SK-N-SH treated with all-trans-retinoic acid at 6 μM for 48 hours (cell line): ENCODE data around the gene CAST.

Experiments
- CSDC2 ChIP-seq: fragments of 250-450 bp; sonication (Bioruptor Pico); IDR thresholded peaks from 2 replicates; pipeline ENCODE4 v1.5.0; 2020; ENCODE audit warnings: mild to moderate bottlenecking, moderate library complexity
- ESRRG ChIP-seq: fragments of 250-450 bp; sonication (Bioruptor Pico); IDR thresholded peaks from 2 replicates; pipeline ENCODE4 v1.6.1; 2021; ENCODE audit warnings: mild to moderate bottlenecking
- SNAI2 ChIP-seq: fragments of 250-450 bp; sonication (Bioruptor Pico); IDR thresholded peaks from 2 replicates; pipeline ENCODE4 v1.5.0; 2020; ENCODE audit warnings: mild to moderate bottlenecking, moderate library complexity
- TCF4 ChIP-seq: fragments of 250-450 bp; sonication (Bioruptor Pico); IDR thresholded peaks from 2 replicates; pipeline ENCODE4 v1.8.0; 2021; ENCODE audit warnings: mild to moderate bottlenecking, moderate library complexity, borderline replicate concordance
- TOX ChIP-seq: fragments of 250-450 bp; sonication (Bioruptor Pico); IDR thresholded peaks from 2 replicates; pipeline ENCODE4 v1.8.0; 2021; ENCODE audit warnings: mild to moderate bottlenecking, moderate library complexity, borderline replicate concordance
- ZFP30 ChIP-seq: fragments of 450-650 bp; formaldehyde crosslinking; IDR thresholded peaks from 2 replicates; pipeline ENCODE4 v1.5.0; 2022; ENCODE audit warnings: mild to moderate bottlenecking, moderate library complexity
- ZNF8 ChIP-seq: fragments of 450-650 bp; formaldehyde crosslinking; IDR thresholded peaks from 2 replicates; pipeline ENCODE4 v1.5.0; 2020; ENCODE audit warnings: mild to moderate bottlenecking, moderate library complexity
- TF ChIP-seq, protein P1 (sequence below): fragments of 250-450 bp; sonication (Bioruptor Pico); IDR thresholded peaks from 2 replicates; pipeline ENCODE4 v1.5.0; 2020; ENCODE audit warnings: mild to moderate bottlenecking, moderate library complexity
- TF ChIP-seq, protein P2 (sequence below): fragments of 250-450 bp; sonication (Bioruptor Pico); IDR thresholded peaks from 2 replicates; pipeline ENCODE4 v1.5.1; 2020; ENCODE audit warnings: low read depth, mild to moderate bottlenecking, moderate library complexity
- TF ChIP-seq, protein P3 (sequence below): fragments of 250-450 bp; sonication (Bioruptor Pico); IDR thresholded peaks from 2 replicates; pipeline ENCODE4 v1.8.0; 2020; ENCODE audit warnings: mild to moderate bottlenecking, moderate library complexity, borderline replicate concordance

DNA sequence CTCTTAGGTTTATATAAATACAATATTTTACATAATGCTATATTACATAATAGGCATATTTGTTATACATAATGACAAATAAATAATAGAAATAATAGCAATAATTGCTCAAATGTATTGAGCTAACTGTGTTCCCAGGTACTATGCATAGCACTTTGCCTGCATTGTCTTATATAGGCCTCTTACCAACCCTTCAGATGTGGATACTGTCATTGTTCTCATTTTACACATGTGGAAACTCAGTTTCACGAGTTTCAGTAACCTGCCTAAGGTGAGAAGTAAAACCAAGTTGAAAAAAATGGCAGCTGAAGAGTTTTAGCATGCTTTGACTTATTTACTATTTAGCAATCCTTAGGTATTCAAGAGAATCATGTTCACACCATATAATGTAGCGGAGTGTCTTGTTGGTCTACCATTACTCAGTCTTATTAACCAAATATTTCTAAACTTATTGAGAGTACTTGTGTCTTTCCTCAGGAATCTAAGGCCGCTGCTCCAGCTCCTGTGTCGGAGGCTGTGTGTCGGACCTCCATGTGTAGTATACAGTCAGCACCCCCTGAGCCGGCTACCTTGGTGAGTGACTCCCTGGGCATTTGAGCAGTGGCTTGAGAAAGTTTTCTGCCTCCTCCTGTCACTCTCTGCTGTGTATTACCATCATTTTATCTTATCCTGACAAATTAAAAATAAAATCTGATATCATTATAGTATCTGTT is 88.1 kb downstream of the CAST start:
- TF ChIP-seq SNAI2 (CRISPR knock-in tag) (no peak), ZNF8 (CRISPR knock-in tag) (no peak), ESRRG (CRISPR knock-in tag) (no peak), ZFP30 (CRISPR knock-in tag) (no peak), TOX (no peak), CSDC2 (CRISPR knock-in tag) (no peak), TCF4 (no peak)
- TF ChIP-seq, protein P1, sequence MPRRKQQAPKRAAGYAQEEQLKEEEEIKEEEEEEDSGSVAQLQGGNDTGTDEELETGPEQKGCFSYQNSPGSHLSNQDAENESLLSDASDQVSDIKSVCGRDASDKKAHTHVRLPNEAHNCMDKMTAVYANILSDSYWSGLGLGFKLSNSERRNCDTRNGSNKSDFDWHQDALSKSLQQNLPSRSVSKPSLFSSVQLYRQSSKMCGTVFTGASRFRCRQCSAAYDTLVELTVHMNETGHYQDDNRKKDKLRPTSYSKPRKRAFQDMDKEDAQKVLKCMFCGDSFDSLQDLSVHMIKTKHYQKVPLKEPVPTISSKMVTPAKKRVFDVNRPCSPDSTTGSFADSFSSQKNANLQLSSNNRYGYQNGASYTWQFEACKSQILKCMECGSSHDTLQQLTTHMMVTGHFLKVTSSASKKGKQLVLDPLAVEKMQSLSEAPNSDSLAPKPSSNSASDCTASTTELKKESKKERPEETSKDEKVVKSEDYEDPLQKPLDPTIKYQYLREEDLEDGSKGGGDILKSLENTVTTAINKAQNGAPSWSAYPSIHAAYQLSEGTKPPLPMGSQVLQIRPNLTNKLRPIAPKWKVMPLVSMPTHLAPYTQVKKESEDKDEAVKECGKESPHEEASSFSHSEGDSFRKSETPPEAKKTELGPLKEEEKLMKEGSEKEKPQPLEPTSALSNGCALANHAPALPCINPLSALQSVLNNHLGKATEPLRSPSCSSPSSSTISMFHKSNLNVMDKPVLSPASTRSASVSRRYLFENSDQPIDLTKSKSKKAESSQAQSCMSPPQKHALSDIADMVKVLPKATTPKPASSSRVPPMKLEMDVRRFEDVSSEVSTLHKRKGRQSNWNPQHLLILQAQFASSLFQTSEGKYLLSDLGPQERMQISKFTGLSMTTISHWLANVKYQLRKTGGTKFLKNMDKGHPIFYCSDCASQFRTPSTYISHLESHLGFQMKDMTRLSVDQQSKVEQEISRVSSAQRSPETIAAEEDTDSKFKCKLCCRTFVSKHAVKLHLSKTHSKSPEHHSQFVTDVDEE (CRISPR knock-in tag), result no peak
- TF ChIP-seq, protein P2, sequence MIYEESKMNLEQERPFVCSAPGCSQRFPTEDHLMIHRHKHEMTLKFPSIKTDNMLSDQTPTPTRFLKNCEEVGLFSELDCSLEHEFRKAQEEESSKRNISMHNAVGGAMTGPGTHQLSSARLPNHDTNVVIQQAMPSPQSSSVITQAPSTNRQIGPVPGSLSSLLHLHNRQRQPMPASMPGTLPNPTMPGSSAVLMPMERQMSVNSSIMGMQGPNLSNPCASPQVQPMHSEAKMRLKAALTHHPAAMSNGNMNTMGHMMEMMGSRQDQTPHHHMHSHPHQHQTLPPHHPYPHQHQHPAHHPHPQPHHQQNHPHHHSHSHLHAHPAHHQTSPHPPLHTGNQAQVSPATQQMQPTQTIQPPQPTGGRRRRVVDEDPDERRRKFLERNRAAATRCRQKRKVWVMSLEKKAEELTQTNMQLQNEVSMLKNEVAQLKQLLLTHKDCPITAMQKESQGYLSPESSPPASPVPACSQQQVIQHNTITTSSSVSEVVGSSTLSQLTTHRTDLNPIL (CRISPR knock-in tag), result no peak
- TF ChIP-seq, protein P3, sequence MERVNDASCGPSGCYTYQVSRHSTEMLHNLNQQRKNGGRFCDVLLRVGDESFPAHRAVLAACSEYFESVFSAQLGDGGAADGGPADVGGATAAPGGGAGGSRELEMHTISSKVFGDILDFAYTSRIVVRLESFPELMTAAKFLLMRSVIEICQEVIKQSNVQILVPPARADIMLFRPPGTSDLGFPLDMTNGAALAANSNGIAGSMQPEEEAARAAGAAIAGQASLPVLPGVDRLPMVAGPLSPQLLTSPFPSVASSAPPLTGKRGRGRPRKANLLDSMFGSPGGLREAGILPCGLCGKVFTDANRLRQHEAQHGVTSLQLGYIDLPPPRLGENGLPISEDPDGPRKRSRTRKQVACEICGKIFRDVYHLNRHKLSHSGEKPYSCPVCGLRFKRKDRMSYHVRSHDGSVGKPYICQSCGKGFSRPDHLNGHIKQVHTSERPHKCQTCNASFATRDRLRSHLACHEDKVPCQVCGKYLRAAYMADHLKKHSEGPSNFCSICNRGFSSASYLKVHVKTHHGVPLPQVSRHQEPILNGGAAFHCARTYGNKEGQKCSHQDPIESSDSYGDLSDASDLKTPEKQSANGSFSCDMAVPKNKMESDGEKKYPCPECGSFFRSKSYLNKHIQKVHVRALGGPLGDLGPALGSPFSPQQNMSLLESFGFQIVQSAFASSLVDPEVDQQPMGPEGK (CRISPR knock-in tag), result no peak
